Stimulated activated CD4-positive, alpha-beta T cell treated with anti-CD3 and anti-CD28 coated beads, Interleukin-15, amount 100 ng/mL, for 24 hours (primary cell): ENCODE results near the gene ZNF565.
"Not testable (repeated sequence)": the region's sequence is repeated elsewhere in the genome, so short reads cannot be mapped to it uniquely, and the experiment has no call there.

Experiments
- DNase-seq: peaks from one replicate; pipeline ENCODE4 v3.0.0-alpha.2; 2020

The ZNF565 gene

DNA sequence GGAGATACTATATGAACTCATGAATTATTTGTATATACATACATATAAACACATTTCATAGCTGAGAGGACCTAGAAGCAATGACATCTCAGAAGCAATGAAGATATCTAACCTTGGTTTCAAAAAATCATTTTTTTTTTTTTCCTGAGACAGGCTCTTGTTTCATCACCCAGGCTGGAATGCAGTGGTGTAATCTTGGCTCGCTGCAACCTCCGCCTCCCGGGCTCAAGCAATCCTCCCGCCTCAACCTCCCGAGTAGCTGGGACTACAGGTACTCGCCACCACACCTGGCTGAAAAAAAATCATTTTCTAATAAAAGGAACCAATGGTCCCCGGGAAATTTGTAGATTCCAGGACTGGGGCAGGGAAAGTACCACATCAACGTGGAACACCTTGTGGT lies 4.0 kb downstream of the ZNF565 start:
- no peak for DNase-seq

DNA sequence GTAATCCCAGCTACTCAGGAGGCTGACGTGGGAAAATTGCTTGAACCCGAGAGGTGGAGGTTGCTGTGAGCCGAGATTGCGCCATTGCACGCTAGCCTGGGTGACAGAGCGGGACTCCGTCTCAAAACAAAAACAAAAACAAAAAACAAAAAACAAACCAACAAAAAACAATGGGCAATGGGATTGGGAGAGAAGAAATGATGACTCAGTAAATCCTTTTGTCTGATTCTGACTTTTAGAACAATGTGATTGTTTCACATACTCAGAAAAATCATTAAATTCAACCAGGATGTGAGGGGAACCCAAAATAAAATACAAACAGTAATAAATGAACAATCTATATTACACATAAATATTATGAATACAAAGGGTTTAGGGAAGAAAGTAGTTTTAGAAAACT lies 5.1 kb downstream of the ZNF565 start:
- DNase-seq = no peak

DNA sequence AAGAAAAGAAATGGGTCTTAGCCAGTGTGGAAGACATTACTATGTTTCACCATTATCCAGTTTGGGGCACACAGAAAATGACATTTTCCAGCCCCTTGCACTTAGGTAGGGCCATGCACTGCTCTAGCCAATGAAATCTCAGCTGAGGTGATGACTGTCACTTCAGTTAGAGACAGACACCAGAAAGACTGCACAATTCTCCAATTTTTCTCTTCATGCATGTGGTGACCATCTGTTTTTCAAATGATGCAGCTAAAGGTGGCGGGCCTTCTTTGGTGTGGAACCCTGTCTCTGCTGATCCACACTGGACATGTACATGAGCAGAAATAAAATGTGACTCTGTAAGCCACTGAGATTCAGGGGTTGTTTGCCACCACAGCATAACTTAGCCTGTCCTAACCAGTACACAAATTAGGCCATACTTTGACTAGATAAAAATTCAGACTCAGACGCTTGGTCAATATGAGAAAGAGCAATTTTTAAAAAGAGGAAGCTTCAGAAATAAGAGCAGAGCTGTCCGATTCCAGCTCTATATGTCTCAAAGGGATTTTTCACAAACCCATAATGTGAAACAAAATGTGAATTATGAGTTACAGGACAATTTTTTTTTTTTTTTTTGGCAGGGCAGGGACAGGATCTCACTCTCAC lies 6.7 kb downstream of the ZNF565 start:
- no peak for DNase-seq

DNA sequence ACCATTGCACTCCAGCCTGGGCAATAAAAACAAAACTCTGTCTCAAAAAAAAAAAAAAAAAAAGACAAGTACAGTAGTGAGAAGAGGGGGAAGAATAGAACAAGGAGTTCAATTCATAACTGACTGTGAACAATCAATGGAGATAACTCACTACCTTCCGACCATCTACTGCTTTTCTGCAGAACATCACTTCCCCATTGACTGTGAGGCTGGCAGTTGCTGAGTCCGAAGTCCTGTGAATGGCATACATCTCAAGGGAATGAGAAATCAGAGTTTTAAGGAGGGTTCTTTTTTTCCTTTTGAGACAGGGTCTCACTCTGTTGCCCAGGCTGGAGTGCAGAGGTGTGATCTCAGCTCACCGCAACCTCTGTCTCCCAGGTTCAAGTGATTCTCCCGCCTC lies 11.2 kb downstream of the ZNF565 start:
- no peak for DNase-seq

DNA sequence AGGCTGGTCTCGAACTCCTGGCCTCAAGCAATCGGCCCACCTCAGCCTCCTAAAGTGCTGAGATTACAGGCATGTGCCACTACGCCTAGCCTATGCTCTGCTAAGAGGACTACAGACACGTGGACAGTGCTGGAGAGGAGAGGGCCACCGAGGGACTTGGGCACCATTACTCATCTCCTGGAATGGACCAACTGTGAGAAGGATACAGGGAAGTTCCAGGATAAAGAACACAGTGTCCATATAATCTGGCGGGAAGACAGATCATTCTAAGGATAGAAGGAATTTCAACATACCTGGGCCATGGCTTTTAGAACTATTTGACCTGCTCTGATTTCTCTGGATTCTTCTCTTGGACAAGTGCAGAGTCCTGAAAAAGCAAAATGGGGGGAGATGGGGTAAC lies 12.8 kb downstream of the ZNF565 start:
- no peak for DNase-seq

DNA sequence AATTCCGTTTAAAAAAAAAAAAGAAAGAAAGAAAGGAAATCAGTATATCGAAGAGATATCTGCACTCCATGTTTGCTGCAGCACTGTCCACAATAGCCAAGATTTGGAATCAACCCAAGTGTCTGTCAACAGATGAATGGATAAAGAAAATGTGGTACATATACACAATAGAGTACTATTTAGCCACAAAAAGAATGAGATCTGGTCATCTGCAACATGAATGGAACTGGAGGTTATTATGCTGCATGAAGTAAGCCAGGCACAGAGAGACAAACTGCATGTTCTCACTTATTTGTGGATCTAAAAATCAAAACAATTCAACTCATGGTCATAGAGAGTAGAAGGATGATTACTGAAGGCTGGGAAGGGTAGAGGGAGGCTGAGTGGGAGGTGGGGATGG lies 16.3 kb downstream of the ZNF565 start:
- DNase-seq = no peak

DNA sequence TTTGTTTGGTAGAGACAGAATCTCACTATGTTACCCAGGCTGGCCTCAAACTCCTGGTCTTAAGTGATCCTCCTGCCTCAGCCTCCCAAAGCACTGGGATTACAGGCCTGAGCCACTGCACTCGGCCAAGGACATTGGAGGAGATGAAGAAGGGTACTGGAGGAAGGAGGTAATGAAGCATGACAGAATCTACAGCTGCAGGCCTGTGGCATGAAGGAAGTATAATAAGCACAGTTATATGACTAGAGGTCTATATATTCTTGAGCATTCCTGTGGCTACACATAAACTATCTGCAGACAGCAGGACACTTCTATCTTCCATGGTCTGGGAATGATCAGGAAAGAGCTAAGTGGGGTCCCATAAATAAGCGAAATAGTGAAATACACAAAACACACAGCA lies 18.2 kb downstream of the ZNF565 start:
- DNase-seq = no peak

DNA sequence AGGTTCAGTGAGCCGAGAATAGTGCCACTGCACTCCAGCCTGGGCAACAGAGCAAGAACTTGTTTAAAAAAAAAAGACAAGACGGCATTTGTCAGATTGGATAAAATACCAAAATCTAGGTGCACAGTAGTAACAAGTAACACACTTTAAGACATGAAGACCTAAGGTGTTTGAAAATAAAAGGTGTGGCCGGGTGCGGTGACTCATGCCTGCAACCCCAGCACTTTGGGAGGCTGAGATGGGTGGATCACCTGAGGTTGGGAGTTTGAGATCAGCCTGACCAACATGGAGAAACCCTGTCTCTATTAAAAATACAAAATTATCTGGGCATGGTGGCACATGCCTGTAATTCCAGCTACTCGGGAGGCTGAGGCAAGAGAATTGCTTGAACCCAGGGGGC lies 27.7 kb downstream of the ZNF565 start:
- DNase-seq = not testable (repeated sequence)

DNA sequence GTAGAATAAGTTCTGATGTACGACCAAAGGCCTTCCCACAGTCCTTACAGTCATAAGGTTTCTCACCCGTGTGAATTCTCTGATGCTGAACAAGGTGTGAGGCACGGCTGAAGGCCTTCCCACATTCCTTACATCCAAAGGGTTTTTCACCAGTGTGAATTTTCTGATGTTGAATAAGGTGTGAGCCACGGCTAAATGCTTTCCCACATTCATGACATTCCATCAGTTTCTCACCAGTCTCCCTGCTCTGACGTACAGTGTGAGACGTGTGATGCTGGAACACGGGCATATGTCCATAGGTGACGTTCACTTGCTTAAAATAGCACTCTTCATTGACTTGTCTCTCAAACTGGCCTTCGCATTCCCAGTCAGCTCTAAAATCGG lies 31.2 kb downstream of the ZNF565 start:
- no peak for DNase-seq

DNA sequence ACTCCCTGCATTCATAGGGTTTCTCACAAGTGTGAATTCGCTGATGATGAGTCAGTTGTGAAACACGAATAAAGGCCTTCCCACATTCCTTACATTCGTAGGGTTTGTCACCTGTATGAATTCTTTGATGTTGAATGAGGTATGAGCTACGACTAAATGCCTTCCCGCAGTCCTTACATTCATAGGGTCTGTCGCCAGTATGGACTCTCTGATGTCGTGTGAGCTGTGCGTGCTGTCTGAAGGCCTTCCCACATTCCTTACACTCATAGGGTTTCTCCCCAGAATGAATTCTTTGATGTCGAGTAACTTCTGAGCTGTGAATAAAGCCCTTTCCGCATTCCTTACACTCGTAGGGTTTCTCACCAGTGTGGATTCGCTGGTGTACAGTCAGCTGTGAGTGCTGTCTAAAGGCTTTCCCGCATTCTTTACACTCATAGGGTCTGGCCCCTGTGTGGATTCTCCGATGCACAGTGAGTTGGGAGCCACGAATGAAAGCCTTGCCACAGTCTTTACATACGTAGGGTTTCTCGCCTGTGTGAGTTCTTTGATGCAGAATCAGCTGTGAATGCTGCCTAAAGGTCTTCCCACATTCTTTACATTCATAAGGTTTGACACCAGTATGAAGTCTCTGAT lies 31.7 kb downstream of the ZNF565 start:
- no peak for DNase-seq

DNA sequence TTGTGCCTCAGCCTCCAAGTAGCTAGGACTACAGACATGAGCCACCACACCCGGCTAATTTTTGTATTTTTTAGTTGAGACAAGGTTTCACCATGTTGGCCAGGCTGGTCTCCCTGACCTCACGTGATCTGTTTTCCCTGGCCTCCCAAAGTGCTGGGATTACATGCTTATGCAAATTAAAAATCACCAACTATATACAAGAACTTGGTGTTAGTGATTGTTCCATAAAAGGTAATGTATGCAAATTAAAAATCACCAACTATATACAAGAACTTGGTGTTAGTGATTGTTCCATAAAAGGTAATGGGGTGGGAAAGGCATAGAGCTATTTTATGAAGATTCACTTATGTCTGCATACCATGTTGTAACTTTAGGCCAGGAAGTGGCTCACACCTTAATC lies 35.4 kb downstream of the ZNF565 start:
- DNase-seq = not testable (repeated sequence)

DNA sequence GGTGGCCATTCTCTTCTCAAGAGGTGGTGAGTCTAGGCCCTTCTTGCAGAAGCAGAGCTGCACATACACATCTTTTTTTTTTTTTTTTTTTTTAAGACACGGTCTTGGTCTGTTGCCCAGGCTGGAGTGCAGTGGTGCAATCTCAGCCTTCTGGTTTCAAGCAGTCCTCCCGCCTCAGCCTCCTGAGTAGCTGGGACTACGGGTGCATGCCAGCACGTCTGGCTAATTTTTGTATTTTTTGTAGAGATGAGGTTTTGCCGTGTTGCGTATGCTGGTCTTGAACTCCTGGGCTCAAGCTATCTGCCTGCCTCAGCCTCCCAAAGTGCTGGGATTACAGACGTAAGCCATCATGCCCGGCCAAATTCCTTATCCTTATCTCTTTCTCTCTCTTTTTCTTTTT lies 40.6 kb downstream of the ZNF565 start:
- DNase-seq = not testable (repeated sequence)

DNA sequence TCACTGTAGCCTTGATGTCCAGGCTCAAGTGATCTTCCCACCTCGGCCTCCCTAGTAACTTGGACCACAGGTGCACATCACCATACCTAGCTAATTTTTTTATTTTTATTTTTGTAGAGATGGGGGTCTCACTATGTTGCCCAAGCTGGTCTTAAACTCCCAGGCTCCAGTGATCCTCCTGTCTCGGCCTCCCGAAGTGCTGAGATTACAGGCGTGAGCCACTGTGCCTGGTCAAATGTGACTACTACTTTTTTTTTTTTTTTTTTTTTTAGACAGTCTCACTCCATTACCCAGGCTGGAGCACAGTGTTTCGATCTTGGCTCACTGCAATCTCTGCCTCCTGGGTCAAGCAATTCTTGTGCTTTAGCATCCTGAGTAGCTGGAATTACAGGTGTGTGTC lies 41.6 kb downstream of the ZNF565 start:
- DNase-seq = no peak

DNA sequence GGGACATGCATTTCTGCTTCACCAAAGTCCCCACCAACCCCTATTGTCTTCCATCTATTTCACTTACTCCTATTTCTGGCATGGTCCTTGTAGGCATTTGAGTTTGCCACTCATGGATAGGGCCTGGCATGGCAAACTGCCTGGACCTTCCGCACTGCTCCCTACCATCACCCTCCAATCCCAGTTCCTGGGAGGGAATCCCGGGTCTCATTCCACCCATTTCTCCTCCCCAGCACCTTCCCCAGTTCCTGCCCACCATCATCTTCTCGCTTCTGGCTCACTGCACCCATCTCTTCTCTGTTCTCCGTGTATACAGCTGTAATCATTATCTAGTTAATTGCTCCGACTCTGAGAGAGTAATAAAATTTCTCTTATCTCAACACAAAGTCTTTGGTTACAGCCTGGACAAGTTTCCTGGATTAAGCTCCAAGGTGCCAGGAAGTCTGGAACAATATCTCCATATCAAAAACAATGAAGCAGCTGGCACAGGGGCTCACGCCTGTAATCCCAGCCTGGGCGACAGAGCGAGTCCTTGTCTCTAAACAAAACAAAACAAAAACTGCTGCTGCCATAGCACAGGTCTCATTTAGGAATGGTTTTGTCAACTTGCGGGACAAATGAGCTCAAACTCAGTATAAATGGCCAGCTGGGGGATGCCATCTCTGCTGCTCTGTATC lies 45.2 kb downstream of the ZNF565 start:
- no peak for DNase-seq

DNA sequence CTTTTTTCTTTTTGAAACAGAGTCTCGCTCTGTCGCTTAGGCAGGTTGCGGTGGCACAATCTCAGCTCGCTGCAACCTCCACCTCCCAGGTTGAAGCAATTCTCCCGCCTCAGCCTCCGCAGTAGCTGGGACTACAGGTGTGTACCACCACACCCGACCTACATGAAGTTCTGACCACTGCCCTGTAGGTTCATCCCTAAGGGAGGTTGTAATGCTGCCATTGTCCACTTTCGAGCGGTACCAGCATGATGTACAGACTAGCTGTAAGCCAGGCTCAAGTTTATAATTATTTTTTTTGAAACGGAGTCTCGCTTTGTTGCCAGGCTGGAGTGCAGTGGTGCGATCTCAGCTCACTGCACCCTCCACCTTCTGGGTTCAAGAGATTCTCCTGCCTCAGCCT lies 50.7 kb downstream of the ZNF565 start:
- DNase-seq = no peak

DNA sequence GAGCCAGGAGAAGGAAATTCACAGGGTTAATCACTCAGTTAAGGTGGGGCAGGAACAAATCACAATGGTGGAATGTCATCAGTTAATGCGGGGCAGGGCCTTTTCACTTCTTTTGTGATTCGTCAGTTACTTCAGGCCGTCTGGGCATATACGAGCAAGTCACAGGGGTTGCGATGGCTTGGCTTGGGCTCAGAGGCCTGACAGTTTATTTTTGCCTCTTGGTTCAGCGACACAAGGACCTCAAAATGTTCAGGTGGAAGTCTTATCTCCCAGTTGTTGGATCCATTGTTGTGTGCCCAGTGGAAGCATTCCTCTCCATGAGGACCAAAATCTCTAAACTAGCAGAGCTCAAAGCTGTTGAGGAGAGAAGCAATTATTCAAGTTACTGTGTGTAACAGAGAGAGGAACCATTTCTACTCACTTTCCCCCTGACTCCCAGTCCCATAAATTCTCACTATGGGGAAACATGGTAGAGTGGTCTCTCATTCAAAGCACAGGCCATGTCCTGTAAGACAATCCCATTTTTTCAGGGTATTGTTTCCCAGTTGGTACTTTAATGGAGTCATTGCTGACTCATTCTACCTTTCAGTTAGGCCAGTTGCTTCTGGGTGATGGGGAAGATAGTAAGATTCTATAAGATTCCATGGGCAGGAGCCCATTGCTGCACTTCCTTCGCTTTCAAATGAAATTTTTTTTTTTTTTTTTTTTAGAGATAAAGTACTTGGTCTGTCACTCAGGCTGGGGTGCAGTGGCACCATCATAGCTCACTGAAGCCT lies 53.5 kb downstream of the ZNF565 start:
- no peak for DNase-seq

DNA sequence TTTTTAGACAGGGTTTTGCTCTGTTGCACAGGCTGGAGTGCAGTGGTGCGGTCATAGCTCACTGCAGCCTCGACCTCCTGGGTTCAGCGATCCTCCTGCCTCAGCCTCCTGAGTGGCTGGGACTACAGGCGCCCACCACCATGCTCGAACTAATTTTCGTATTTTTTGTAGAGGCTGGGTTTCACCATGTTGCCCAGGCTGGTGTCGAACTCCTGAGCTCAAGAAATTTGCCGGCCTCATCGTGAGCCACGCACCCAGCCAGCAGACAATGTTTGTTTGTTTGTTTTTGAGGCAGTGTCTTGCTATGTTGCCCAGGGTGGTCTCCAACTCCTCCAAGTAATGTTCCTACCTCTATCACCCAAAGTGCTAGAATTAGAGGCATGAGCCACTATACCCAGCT lies 61.3 kb downstream of the ZNF565 start:
- no peak for DNase-seq

DNA sequence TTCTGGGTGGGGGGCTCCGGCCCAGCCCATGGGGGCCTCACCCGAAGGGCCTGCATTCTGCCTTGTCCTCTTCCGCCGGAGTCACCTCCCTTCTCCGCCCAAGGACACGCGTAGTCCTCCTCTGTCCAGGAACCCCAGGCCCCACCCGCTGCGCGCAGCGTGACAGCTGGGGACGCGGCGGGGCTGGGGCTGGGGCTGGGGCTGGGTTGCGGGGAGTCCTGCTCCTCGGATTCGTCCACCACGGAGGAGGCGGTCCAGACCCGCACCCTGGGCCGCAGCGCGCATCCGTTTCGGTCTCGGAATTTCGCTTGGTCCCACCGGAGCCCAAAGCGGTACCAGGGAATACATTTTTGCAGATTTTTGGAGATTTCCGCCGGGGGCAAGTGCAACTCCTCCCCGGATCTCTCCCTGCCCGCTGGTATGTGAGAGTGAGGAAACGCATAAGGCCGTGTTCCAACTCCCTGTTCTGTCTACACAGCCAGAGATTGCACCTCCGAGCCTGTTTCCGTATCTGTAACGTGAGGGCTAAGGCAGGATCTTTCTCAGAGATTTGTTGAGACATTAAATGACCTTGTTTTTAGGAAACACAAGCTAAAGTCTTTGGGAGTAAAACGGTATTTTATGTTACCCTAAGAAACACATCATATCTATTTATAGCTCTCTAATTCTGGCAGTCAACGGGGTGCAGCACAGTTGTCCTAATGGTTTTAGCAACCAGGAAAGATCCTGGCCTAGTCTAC lies 61.9 kb downstream of the ZNF565 start, which contains the start of gene COX7A1:
Gene COX7A1, minus strand, starts transcription at position 96 of the 740 bp plus-strand sequence. Its CDS starts 40 bp downstream, at position 56.
- DNase-seq = no peak

DNA sequence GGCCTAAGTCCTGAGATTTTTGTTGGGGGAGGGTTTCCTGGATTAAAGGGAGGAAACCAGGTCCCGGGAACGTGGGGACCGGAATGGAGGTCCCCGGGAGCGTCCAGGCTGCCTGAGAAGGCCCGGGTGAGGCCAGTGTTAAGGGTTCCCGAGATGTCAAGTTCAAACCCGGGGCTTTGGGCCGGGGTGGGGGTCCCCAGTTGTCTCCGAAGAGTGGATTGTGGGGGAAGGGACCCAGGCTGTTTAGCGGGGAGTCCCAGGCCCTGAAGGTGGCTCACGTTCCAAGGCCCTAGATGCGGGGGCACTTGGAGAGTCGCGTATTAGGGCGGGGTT lies 62.5 kb downstream of the ZNF565 start:
- no peak for DNase-seq

DNA sequence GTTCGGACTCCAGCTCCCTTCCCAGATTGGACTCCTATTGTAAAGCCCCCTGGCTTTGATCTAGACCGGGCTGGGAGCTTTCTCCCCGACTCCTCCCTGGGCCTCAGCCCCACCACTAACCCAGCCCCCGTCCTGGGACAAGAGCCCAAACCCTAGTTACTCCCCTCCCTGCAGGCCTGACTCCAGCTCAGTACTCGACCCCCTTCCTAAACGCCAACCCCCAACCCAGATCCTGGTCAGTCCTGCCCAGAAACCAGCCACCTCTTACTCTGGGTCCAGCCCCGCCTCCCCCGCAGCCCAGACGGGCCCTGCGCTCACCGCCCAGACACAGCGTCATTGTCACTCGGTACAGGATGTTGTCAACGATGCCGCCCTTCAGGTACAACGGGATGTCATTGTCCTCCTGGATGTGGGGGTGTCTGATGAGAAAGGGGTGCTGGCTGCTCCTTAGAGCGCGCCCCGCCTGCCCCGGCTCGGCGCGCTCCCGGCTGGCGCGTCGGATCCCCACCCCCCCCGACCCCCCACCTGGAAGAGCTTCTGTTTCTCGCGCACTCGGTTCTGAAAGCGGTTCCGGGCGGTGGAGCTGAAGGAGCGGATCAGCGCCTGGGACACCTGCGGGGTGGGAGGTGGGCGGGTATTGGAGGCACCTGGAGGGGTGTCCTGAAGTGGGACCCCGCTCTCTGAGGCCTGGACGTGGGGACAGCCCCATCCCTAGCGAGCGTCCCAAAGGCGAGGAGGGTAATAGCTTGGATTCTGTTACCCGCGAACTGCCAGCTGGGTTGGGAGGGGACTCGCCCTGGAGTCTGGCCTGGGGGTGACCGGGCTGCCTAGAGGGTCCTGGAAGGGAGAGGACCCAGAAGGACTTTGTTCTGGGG lies 63.1 kb downstream of the ZNF565 start:
- no peak for DNase-seq

DNA sequence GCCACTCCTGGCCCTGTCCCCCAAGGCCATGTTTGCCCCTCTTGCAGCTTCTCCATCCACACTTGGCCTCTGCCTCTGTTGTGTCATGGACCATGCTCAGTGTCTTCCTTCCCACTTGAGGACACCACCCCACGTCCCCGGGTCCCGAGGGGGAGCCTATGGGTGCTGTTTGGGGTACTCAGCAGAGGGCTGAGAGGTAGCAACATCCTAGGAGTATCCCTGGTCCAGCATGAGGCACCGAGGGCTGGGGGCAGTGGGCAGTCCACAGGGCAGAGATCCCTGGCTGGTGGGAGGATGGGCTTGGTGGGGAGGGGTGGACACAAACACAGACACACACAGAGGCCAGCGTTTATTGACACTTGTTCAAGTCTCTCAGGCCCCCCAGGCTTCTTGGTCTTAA lies 63.9 kb downstream of the ZNF565 start:
- no peak for DNase-seq
